ENCODE measurements around the gene MCCD1.
"Not testable (repeated sequence)": the region's sequence is repeated elsewhere in the genome, so short reads cannot be mapped to it uniquely, and the experiment has no call there.

DNA sequence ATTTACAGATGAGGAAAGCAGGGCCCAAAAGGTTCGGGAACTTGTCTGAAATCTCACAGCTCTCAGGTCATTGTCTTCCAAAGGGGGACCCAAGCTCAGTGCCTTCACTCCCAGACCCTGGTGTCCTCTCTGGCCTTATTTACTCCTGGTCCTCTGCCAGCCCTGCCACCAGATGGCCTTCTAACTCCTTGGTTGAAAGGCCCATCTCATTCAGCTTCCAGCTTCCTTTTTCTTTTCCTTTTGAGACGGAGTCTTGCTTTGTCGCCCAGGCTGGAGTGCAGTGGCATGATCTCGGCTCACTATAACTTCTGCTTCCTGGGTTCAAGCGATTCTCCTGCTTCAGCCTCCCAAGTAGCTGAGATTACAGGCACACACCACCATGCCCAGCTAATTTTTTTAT, 22.6 kb downstream of the MCCD1 start:
- not testable (repeated sequence) for TF ChIP-seq JUNB (CRISPR knock-in tag; IDR thresholded peaks at IDR 0.05; ENCODE audit: borderline replicate concordance); KAT7 (CRISPR knock-in tag; IDR thresholded peaks at IDR 0.05; ENCODE audit: borderline replicate concordance); ZNF891 (CRISPR knock-in tag; IDR thresholded peaks at IDR 0.05); EZH2 (conservative IDR thresholded peaks at IDR 0.05; ENCODE audit: low read depth, low read length); SUZ12 (IDR thresholded peaks at IDR 0.05; ENCODE audit: low read depth, low read length); EP300 (IDR thresholded peaks at IDR 0.05; ENCODE audit: low read depth in 2 of 2, low read length in 2 of 2); EP300 (CRISPR knock-in tag; IDR thresholded peaks at IDR 0.05; ENCODE audit: borderline replicate concordance); JUN (CRISPR knock-in tag; IDR thresholded peaks at IDR 0.05)
- TF ChIP-seq, protein P1, sequence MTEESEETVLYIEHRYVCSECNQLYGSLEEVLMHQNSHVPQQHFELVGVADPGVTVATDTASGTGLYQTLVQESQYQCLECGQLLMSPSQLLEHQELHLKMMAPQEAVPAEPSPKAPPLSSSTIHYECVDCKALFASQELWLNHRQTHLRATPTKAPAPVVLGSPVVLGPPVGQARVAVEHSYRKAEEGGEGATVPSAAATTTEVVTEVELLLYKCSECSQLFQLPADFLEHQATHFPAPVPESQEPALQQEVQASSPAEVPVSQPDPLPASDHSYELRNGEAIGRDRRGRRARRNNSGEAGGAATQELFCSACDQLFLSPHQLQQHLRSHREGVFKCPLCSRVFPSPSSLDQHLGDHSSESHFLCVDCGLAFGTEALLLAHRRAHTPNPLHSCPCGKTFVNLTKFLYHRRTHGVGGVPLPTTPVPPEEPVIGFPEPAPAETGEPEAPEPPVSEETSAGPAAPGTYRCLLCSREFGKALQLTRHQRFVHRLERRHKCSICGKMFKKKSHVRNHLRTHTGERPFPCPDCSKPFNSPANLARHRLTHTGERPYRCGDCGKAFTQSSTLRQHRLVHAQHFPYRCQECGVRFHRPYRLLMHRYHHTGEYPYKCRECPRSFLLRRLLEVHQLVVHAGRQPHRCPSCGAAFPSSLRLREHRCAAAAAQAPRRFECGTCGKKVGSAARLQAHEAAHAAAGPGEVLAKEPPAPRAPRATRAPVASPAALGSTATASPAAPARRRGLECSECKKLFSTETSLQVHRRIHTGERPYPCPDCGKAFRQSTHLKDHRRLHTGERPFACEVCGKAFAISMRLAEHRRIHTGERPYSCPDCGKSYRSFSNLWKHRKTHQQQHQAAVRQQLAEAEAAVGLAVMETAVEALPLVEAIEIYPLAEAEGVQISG (CRISPR knock-in tag; IDR thresholded peaks at IDR 0.05), result not testable (repeated sequence)

Data from HepG2 (cell line).